GM21447 (cell line): Measurements from ENCODE around the gene COG4.

Source experiments
- ATAC-seq: cut with Tn5 transposase; IDR thresholded peaks from one replicate; pipeline ENCODE4 v1.9.1; 2021; ENCODE audit not compliant: unreplicated experiment

Gene COG4

DNA sequence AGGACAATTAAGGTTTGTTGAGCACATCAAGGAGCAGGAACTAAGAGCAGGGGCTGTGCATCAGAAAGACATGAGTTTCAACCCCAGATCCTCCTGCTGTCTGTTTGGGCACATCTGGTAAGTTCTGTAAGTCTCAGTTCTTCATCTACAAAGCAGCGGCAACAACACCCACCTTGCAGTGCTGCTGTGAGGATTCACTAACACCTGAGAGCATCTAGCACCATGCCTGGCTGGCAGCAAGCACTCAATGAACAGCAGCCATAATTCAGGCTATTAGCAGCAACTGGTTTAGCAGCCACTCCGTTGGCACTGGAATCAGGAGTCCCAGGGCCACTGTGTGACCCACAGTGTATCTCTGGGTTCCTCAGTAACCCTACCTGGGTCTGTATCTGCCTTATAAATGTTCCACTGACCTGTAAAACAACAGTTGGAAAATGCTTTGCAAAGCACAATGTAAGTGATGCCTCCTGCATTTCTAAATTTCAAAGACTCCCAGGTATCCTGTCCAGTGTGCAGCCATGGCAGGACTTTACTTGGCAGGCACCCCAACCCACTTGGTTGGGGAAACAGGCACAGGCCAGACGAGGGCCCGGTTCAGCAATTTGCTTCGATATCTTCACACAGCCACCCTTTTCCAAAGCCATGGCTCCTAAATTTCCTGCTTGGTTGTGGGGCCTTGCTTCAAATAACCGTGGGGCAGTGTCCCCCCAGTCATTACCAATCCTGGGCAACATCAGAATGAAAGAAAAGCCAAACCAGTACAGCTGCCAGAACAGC is 88.7 kb downstream of the COG4 start:
- no peak for ATAC-seq

DNA sequence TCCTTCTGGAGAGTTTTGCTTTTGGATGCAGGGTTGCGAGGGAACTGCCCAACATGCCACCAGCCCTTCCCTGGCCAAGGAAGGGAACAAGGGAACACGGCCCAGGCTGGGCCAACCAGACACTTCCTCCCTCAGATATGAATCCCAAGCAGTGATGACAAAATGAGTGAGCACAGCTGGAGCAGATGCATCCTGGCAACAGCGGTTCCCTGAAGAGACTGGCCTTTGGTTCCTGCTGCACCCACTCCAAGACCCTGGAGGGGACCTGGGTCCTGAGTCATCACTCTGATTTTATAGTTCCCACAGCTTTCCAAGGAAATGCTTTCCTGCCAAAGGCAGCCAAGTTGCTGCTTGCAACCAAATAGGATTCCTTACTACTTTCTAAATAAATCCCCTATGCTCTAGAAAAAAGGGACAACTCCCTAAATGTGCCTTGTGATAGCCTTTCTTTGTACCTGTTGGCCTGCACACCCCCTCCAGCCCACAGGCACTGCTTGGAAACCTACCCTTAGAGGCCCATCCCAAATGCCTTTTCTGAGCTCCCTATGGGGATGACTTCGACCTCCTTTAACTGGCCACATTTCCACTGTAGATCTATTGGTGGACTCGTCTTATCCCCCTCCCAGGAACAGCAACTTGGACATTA is 89.8 kb downstream of the COG4 start:
- no peak for ATAC-seq

DNA sequence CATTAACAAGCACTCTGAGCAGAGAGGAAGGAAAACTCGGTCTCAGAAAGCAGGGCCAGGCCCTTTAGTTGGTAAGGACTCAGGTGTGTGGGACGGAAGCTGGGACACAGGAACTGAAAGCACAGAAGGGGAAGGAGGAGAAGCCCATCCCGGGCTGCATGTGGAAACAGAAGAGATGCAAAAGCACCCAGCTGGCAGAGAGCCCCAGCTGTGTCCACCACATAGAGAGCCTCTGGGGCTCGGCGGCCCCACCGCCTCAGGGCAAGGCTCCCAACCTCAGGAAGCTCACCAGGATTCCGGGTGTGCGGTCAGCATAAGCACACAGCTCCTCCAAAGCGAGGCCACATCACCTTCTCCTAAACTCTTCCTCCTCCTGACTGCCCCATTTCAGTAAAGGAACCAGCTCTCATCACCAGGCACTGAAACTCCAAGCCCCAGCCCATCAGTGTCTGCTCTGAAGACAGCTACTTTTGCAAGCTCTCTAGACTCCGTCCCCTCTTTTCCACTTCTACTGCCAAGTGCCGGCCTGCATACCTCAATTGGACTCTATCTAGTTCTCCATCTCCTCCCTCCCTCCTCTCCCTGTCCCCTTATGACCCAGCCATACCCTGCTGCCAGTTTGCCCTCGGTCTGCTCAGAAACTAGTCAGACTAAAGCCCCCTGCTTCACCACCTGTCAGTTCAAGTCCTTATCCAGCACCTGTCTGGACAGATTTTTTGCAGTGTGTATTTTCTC is 90.5 kb downstream of the COG4 start:
- peak; percentile 18 for ATAC-seq

DNA sequence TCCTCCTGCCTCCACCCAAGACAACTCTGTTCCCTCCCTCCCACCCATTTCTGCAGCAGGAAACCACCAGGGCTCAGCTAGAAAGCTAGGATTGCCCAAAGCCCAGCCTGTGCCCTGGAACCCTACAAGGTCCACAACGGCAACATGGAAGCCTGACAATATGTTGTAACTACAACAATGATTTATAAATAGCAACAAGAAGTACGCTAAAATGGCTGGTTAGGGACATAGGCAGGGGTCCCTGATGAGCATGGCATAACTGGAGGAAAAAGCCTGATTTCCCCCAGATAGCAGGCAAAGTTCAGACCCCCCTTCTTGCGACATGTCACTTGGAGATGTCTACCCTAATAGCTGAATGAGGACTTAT is 91.0 kb downstream of the COG4 start:
- ATAC-seq = no peak

DNA sequence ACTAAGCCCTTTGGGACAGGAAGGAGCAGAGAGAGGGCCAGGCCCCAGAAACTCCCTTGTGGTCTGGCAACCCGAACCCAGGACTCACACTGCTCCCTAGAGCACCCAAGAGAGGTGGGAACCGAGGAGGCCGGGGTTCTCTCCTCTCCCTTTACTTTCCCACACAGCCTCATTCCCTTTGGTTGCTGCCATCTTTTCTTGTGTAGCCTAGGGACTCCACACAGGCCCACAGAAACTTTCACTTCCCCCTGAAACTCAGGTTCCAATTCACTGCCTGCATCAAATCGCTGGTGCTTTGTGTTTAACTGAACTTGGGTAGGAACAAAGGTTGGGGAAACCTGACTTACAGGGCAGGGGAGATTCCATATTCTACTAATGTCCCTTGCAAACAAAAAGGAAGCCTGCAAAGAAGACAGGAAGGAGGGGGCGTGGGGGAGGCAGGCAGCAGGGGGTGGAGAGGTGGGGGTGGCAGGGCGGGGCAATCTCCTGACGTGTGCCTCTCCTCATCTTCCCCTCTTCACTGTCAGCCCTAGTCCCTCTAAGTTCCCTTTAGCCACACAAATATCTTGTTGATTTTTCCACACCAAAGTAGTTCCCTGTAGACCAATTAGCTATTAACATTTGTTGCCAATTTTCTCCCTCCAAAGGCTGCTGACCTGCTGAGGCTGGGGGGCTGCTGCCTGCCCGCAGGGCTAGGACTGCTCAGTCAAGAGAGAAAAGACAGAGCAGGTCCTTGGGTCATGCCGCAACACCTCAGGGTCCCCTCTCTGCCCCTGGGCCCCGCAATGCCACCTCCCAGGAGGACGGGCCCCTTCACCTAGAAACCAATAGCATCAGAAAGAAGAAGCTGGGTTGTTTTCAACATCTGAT is 92.5 kb downstream of the COG4 start:
- peak; percentile 45 for ATAC-seq
